Nephron (organoid): Measurements from ENCODE around the gene OR4D1.

ENCODE experiments used
- H3K27ac Mint-ChIP-seq, 3 experiments: 2 replicates each; pipeline ENCODE4 v1.8.0; 2020; ENCODE audit warnings: mixed read lengths in 3 of 3, mild to moderate bottlenecking in 2 of 3, moderate library complexity in 1 of 3
- H3K27me3 Mint-ChIP-seq: 2 replicates; pipeline ENCODE4 v1.8.0; 2021; ENCODE audit warnings: low read depth, mild to moderate bottlenecking, moderate library complexity, mixed read lengths
- H3K36me3 Mint-ChIP-seq: 2 replicates; pipeline ENCODE4 v1.8.0; 2020; ENCODE audit warnings: low read depth, mixed read lengths
- H3K4me1 Mint-ChIP-seq: 2 replicates; pipeline ENCODE4 v1.8.0; 2020; ENCODE audit warnings: mixed read lengths
- H3K4me3 Mint-ChIP-seq, 3 experiments: 2 replicates each; pipeline ENCODE4 v1.8.0; 2020; ENCODE audit warnings: mild to moderate bottlenecking in 3 of 3, mixed read lengths in 3 of 3, moderate library complexity in 2 of 3
- H3K9me3 Mint-ChIP-seq: 2 replicates; pipeline ENCODE4 v1.8.0; 2020; ENCODE audit warnings: mixed read lengths
- CTCF ChIP-seq, 3 experiments: fragments of 200-600 bp; sonication (generic); IDR thresholded peaks; one replicate each; pipeline ENCODE4 v1.5.0; 2021; ENCODE audit warnings: antibody characterized with exemption in 3 of 3; ENCODE audit not compliant: unreplicated experiment in 3 of 3

Gene OR4D1

GRCh38 chr17:58156839-58157803, 8.9 kb downstream of the OR4D1 start:
- Mint-ChIP-seq H3K27me3 (peaks cover 98% of the 10 kb centered on the region), H3K9me3 (peaks cover 10% of the 10 kb centered on the region), H3K36me3 (no peaks in the 10 kb centered on the region), H3K4me3 (peak overlapping the region; percentile 71 to 77 (median 76)), H3K4me1 (peaks cover 7% of the 10 kb centered on the region), H3K27ac (no peak overlapping the region)
- peak in 1 of 3 experiments; percentile 8 for TF ChIP-seq CTCF (IDR thresholded peaks at IDR 0.05; ENCODE audit: unreplicated experiment in 3 of 3)

- Mint-ChIP-seq H3K4me3 (no peak overlapping the region), H3K36me3 (no peaks in the 10 kb centered on the region), H3K27ac (no peak overlapping the region), H3K9me3 (peaks cover 10% of the 10 kb centered on the region), H3K4me1 (peaks cover 7% of the 10 kb centered on the region), H3K27me3 (peaks cover 92% of the 10 kb centered on the region)
- TF ChIP-seq CTCF (IDR thresholded peaks at IDR 0.05; ENCODE audit: unreplicated experiment in 3 of 3), result no peak
Measured at GRCh38 chr17:58158181-58158580, 10.0 kb downstream of the OR4D1 start.

GRCh38 chr17:58161566-58161965, 13.4 kb downstream of the OR4D1 start:
- Mint-ChIP-seq H3K4me1 (peaks cover 7% of the 10 kb centered on the region), H3K27me3 (peaks cover 83% of the 10 kb centered on the region), H3K9me3 (peaks cover 3% of the 10 kb centered on the region), H3K27ac (no peak overlapping the region), H3K36me3 (no peaks in the 10 kb centered on the region), H3K4me3 (no peak overlapping the region)
- TF ChIP-seq CTCF (IDR thresholded peaks at IDR 0.05; ENCODE audit: unreplicated experiment in 3 of 3), result no peak

GRCh38 chr17:58165981-58166380, 17.8 kb downstream of the OR4D1 start:
- no peak overlapping the region for H3K27ac Mint-ChIP-seq
- no peaks in the 10 kb centered on the region for H3K36me3 Mint-ChIP-seq
- H3K4me3 Mint-ChIP-seq, result no peak overlapping the region
- no peaks in the 10 kb centered on the region for H3K4me1 Mint-ChIP-seq
- TF ChIP-seq CTCF (IDR thresholded peaks at IDR 0.05; ENCODE audit: unreplicated experiment in 3 of 3), result no peak
- H3K27me3 Mint-ChIP-seq, result peaks cover 77% of the 10 kb centered on the region
- H3K9me3 Mint-ChIP-seq, result peaks cover 2% of the 10 kb centered on the region

- Mint-ChIP-seq H3K4me3 (no peak within 1 kb of the TSS), H3K27me3 (peaks cover 70% of the 10 kb centered on the region), H3K27ac (no peak within 1 kb of the TSS), H3K9me3 (peaks cover 2% of the 10 kb centered on the region), H3K36me3 (no peaks in the 10 kb centered on the region), H3K4me1 (no peaks in the 10 kb centered on the region)
- no peak for TF ChIP-seq CTCF (IDR thresholded peaks at IDR 0.05; ENCODE audit: unreplicated experiment in 3 of 3)
Measured at GRCh38 chr17:58166682-58167081, 18.5 kb downstream of the OR4D1 start, which contains the start of gene OR4D2. TSS of gene OR4D2 (plus strand) at chr17:58166982. CDS start at chr17:58169656, 2,674 bp downstream.
